C4-2B (cell line): ENCODE data around the gene NIPAL1.

Source experiments
- H3K27ac ChIP-seq: fragments of 450-650 bp; 2 replicates; pipeline ENCODE4 v1.5.1; 2017
- CTCF ChIP-seq: fragments of 450-650 bp; conservative IDR thresholded peaks from 2 replicates; pipeline ENCODE4 v1.5.1; 2017; ENCODE audit warnings: mild to moderate bottlenecking
- ZFX ChIP-seq: fragments of 450-650 bp; IDR thresholded peaks from 2 replicates; pipeline ENCODE4 v1.6.1; 2017

NIPAL1 gene

GRCh38 chr4:48064349-48064748, 47.8 kb downstream of the NIPAL1 start:
- no peak for TF ChIP-seq ZFX
- no peak for TF ChIP-seq CTCF
- no peak overlapping the region for H3K27ac ChIP-seq

- no peak overlapping the region for H3K27ac ChIP-seq
- TF ChIP-seq ZFX (no peak), CTCF (no peak)
These were observed 49.0 kb downstream of the NIPAL1 start for GRCh38 chr4:48065587-48066052.

- H3K27ac ChIP-seq = no peak overlapping the region
- TF ChIP-seq ZFX (no peak), CTCF (no peak)
These were observed 51.0 kb downstream of the NIPAL1 start for GRCh38 chr4:48067536-48067935.

- TF ChIP-seq ZFX (no peak), CTCF (no peak)
- no peak overlapping the region for H3K27ac ChIP-seq
These were observed 51.6 kb downstream of the NIPAL1 start for GRCh38 chr4:48068182-48068581.

GRCh38 chr4:48069026-48069425, 52.5 kb downstream of the NIPAL1 start:
- TF ChIP-seq ZFX = no peak
- TF ChIP-seq CTCF = no peak
- no peak overlapping the region for H3K27ac ChIP-seq

GRCh38 chr4:48071191-48071590, 54.6 kb downstream of the NIPAL1 start:
- H3K27ac ChIP-seq = no peak overlapping the region
- TF ChIP-seq ZFX = no peak
- no peak for TF ChIP-seq CTCF

- H3K27ac ChIP-seq = no peak overlapping the region
- TF ChIP-seq ZFX = no peak
- no peak for TF ChIP-seq CTCF
These were observed 57.1 kb downstream of the NIPAL1 start for GRCh38 chr4:48073567-48074103.
